Nephron progenitor cell (in vitro differentiated cells): Measurements from ENCODE around the gene ARHGEF17.
A peak's percentile ranks its signal among the peaks of the same experiment; 100 is the strongest.

Source experiments
- DNase-seq: peaks from one replicate; pipeline ENCODE4 v3.0.0; 2021
- H3K27ac Mint-ChIP-seq: 2 replicates; pipeline ENCODE4 v1.8.0; 2021; ENCODE audit warnings: mild to moderate bottlenecking, moderate library complexity, mixed read lengths
- H3K27me3 Mint-ChIP-seq: 2 replicates; pipeline ENCODE4 v1.8.0; 2021; ENCODE audit warnings: mild to moderate bottlenecking, low read depth, mixed read lengths; ENCODE audit not compliant: poor library complexity
- H3K36me3 Mint-ChIP-seq: 2 replicates; pipeline ENCODE4 v1.8.0; 2021; ENCODE audit warnings: low read depth, mixed read lengths
- H3K4me1 Mint-ChIP-seq: 2 replicates; pipeline ENCODE4 v1.8.0; 2021; ENCODE audit warnings: mixed read lengths
- H3K4me3 Mint-ChIP-seq: 2 replicates; pipeline ENCODE4 v1.8.0; 2021; ENCODE audit warnings: mild to moderate bottlenecking, moderate library complexity, mixed read lengths
- H3K9me3 Mint-ChIP-seq: 2 replicates; pipeline ENCODE4 v1.8.0; 2021; ENCODE audit warnings: mild to moderate bottlenecking, moderate library complexity, mixed read lengths
- CTCF ChIP-seq: fragments of 200-600 bp; sonication (generic); IDR thresholded peaks from 2 replicates; pipeline ENCODE4 v1.5.0; 2021; ENCODE audit warnings: antibody characterized with exemption

The ARHGEF17 gene

GRCh38 chr11:73265278-73265810 lies 42.7 kb upstream of the ARHGEF17 start:
- H3K4me1 Mint-ChIP-seq = peaks cover 11% of the 10 kb centered on the region
- peaks cover 3% of the 10 kb centered on the region for H3K9me3 Mint-ChIP-seq
- no peak for DNase-seq
- no peak overlapping the region for H3K4me3 Mint-ChIP-seq
- H3K27ac Mint-ChIP-seq = no peak overlapping the region
- no peak for TF ChIP-seq CTCF
- H3K27me3 Mint-ChIP-seq = peaks cover 64% of the 10 kb centered on the region
- no peaks in the 10 kb centered on the region for H3K36me3 Mint-ChIP-seq

GRCh38 chr11:73265853-73266645 lies 42.0 kb upstream of the ARHGEF17 start:
- Mint-ChIP-seq H3K36me3 (no peaks in the 10 kb centered on the region), H3K27me3 (peaks cover 65% of the 10 kb centered on the region), H3K4me1 (peaks cover 15% of the 10 kb centered on the region), H3K9me3 (peaks cover 3% of the 10 kb centered on the region), H3K27ac (no peak overlapping the region), H3K4me3 (no peak overlapping the region)
- no peak for TF ChIP-seq CTCF
- peak; percentile 0 for DNase-seq

GRCh38 chr11:73266646-73267020 lies 41.4 kb upstream of the ARHGEF17 start:
- no peak for TF ChIP-seq CTCF
- Mint-ChIP-seq H3K9me3 (peaks cover 3% of the 10 kb centered on the region), H3K4me1 (peaks cover 21% of the 10 kb centered on the region), H3K36me3 (no peaks in the 10 kb centered on the region), H3K27ac (no peak overlapping the region), H3K4me3 (no peak overlapping the region), H3K27me3 (peaks cover 68% of the 10 kb centered on the region)
- peak; percentile 0 for DNase-seq

GRCh38 chr11:73267122-73267846 lies 40.8 kb upstream of the ARHGEF17 start:
- H3K9me3 Mint-ChIP-seq = peaks cover 3% of the 10 kb centered on the region
- no peak overlapping the region for H3K27ac Mint-ChIP-seq
- H3K4me3 Mint-ChIP-seq = no peak overlapping the region
- H3K4me1 Mint-ChIP-seq = peaks cover 27% of the 10 kb centered on the region
- H3K36me3 Mint-ChIP-seq = no peaks in the 10 kb centered on the region
- peak; percentile 0 for DNase-seq
- TF ChIP-seq CTCF = no peak
- H3K27me3 Mint-ChIP-seq = peaks cover 63% of the 10 kb centered on the region

GRCh38 chr11:73267906-73268540 lies 40.1 kb upstream of the ARHGEF17 start:
- no peak overlapping the region for H3K4me3 Mint-ChIP-seq
- peaks cover 35% of the 10 kb centered on the region for H3K4me1 Mint-ChIP-seq
- DNase-seq = peak; percentile 1
- H3K36me3 Mint-ChIP-seq = no peaks in the 10 kb centered on the region
- H3K27me3 Mint-ChIP-seq = peaks cover 56% of the 10 kb centered on the region
- no peak overlapping the region for H3K27ac Mint-ChIP-seq
- no peak for TF ChIP-seq CTCF
- H3K9me3 Mint-ChIP-seq = peaks cover 3% of the 10 kb centered on the region
